Caco-2 (cell line): ENCODE results near the gene TIMM17B. TPM values are rescaled to one million over a fixed set of nuclear protein-coding genes. Genes with fewer than 3 reads are reported as not detected.

Experiments
- BruUV-seq: library from RNA; stranded (reverse); fragments of 400-500 nt; replicated peaks from 2 replicates; lab custom pipeline; 2021; lab: Mats Ljungman, UMichigan
- CTCF ChIA-PET: fragments of 300-600 bp; sonication (Branson Sonifier 250); formaldehyde crosslinking; loops from one replicate; lab custom pipeline; 2022; ENCODE audit warnings: antibody characterized with exemption; lab: Charles Lee
- POLR2A ChIA-PET: fragments of 300-600 bp; sonication (Branson Sonifier 250); formaldehyde crosslinking; loops from one replicate; lab custom pipeline; 2022; ENCODE audit warnings: antibody characterized with exemption; lab: Charles Lee
- DNase-seq, 2 experiments: peaks; one replicate each; pipeline versions ENCODE4 v3.0.0 to v3.0.0-alpha.2; 2020 to 2022
- H3K27me3 ChIP-seq: replicated peaks from 2 replicates; pipeline ENCODE4 v1.6.0; 2011; ENCODE audit warnings: low read length; ENCODE audit not compliant: control insufficient read depth, insufficient read depth
- H3K36me3 ChIP-seq: 2 replicates; pipeline ENCODE4 v1.5.1; 2011; ENCODE audit warnings: low read length; ENCODE audit not compliant: control insufficient read depth, insufficient read depth
- H3K4me1 ChIP-seq: fragments of 250-450 bp; sonication (Bioruptor Pico); 2 replicates; pipeline ENCODE4 v1.5.1; 2020; ENCODE audit warnings: mild to moderate bottlenecking
- H3K4me3 ChIP-seq: 2 replicates; pipeline ENCODE4 v1.5.1; 2011; ENCODE audit warnings: low read depth, mild to moderate bottlenecking, control low read depth, low read length
- H3K9me3 ChIP-seq: fragments of 250-450 bp; sonication (Bioruptor Pico); 2 replicates; pipeline ENCODE4 v1.5.1; 2020; ENCODE audit warnings: mild to moderate bottlenecking, moderate library complexity
- H3K27ac Mint-ChIP-seq: one replicate; pipeline ENCODE4 v1.8.0; 2022; ENCODE audit warnings: mixed read lengths; ENCODE audit not compliant: unreplicated experiment
- H3K27me3 Mint-ChIP-seq: one replicate; pipeline ENCODE4 v1.8.0; 2022; ENCODE audit warnings: mixed read lengths; ENCODE audit not compliant: insufficient read depth, unreplicated experiment
- H3K36me3 Mint-ChIP-seq: one replicate; pipeline ENCODE4 v1.8.0; 2022; ENCODE audit warnings: mild to moderate bottlenecking, mixed read lengths; ENCODE audit not compliant: insufficient read depth, unreplicated experiment
- H3K4me1 Mint-ChIP-seq: one replicate; pipeline ENCODE4 v1.8.0; 2022; ENCODE audit warnings: low read depth, mixed read lengths; ENCODE audit not compliant: unreplicated experiment
- H3K4me3 Mint-ChIP-seq: one replicate; pipeline ENCODE4 v1.8.0; 2022; ENCODE audit warnings: mild to moderate bottlenecking, moderate library complexity, mixed read lengths; ENCODE audit not compliant: unreplicated experiment
- H3K9me3 Mint-ChIP-seq: one replicate; pipeline ENCODE4 v1.8.0; 2022; ENCODE audit warnings: mixed read lengths; ENCODE audit not compliant: unreplicated experiment
- CTCF ChIP-seq, 2 experiments: fragments of 200-600 bp in 1 of 2; IDR thresholded peaks; 1 replicate in 1 of 2; 2 replicates in 1 of 2; pipeline versions ENCODE4 v1.5.1 to v1.8.0; 2011 to 2022; ENCODE audit warnings: antibody characterized with exemption in 1 of 2, control low read depth in 1 of 2, inconsistent platforms in 1 of 2, low read depth in 1 of 2, low read length in 1 of 2, mild to moderate bottlenecking in 1 of 2, moderate library complexity in 1 of 2; ENCODE audit not compliant: insufficient read depth in 1 of 2, severe bottlenecking in 1 of 2, unreplicated experiment in 1 of 2
- intact Hi-C: fragments of 100-400 bp; cut with micrococcal nuclease; formaldehyde crosslinking; loops from one replicate; pipeline ENCODE4 v1.10.0; 2022; ENCODE audit not compliant: unreplicated experiment
- total RNA-seq: library from RNA; stranded (reverse); gene quantifications from 2 replicates; pipeline ENCODE4 v1.2.3, GENCODE V29; 2022

Gene TIMM17B
- total RNA-seq, 1 experiment from 2014 or later = 90.6 TPM

- Histone ChIP-seq H3K36me3 (no peaks in the 10 kb centered on the region; the same call in 1 of the 2 replicates), H3K4me1 (no peaks in the 10 kb centered on the region), H3K9me3 (no peaks in the 10 kb centered on the region), H3K4me3 (no peak overlapping the region), H3K27me3 (no peaks in the 10 kb centered on the region)
- no peak for TF ChIP-seq CTCF (IDR thresholded peaks at IDR 0.05; ENCODE audit: insufficient read depth in 1 of 2, low read depth in 1 of 2, low read length in 1 of 2, severe bottlenecking in 1 of 2, unreplicated experiment in 1 of 2)
- peaks cover 35% of the 10 kb centered on the region for H3K36me3 Mint-ChIP-seq
- no peaks in the 10 kb centered on the region for H3K4me1 Mint-ChIP-seq
- DNase-seq = no peak
- ChIA-PET CTCF (no interaction called here), POLR2A (no interaction called here)
- no peak overlapping the region for H3K4me3 Mint-ChIP-seq
- no TSS peak for BruUV-seq
- intact Hi-C loops = no loop called here
- no peaks in the 10 kb centered on the region for H3K9me3 Mint-ChIP-seq
- no peak overlapping the region for H3K27ac Mint-ChIP-seq
- H3K27me3 Mint-ChIP-seq = no peaks in the 10 kb centered on the region
Measured at GRCh38 chrX:48935301-48935670, 37.7 kb upstream of the TIMM17B start.

GRCh38 chrX:48934581-48935300 is 37.2 kb upstream of the TIMM17B start:
- intact Hi-C loops = no loop called here
- no peaks in the 10 kb centered on the region for H3K4me1 ChIP-seq
- H3K9me3 ChIP-seq = no peaks in the 10 kb centered on the region
- H3K27me3 ChIP-seq = no peaks in the 10 kb centered on the region
- no peak for TF ChIP-seq CTCF (IDR thresholded peaks at IDR 0.05; ENCODE audit: insufficient read depth in 1 of 2, low read depth in 1 of 2, low read length in 1 of 2, severe bottlenecking in 1 of 2, unreplicated experiment in 1 of 2)
- Mint-ChIP-seq H3K9me3 (no peaks in the 10 kb centered on the region), H3K4me3 (no peak overlapping the region), H3K27me3 (no peaks in the 10 kb centered on the region), H3K4me1 (no peaks in the 10 kb centered on the region), H3K36me3 (peaks cover 39% of the 10 kb centered on the region), H3K27ac (no peak overlapping the region)
- BruUV-seq = no TSS peak
- ChIA-PET POLR2A (no interaction called here), CTCF (no interaction called here)
- DNase-seq = no peak
- no peaks in the 10 kb centered on the region; the same call in 1 of the 2 replicates for H3K36me3 ChIP-seq
- no peak overlapping the region for H3K4me3 ChIP-seq

GRCh38 chrX:48933757-48934156 is 36.2 kb upstream of the TIMM17B start:
- H3K4me3 ChIP-seq = no peak overlapping the region
- intact Hi-C loops = no loop called here
- Mint-ChIP-seq H3K27me3 (no peaks in the 10 kb centered on the region), H3K4me3 (no peak overlapping the region), H3K4me1 (no peaks in the 10 kb centered on the region), H3K27ac (no peak overlapping the region), H3K36me3 (peaks cover 35% of the 10 kb centered on the region), H3K9me3 (no peaks in the 10 kb centered on the region)
- CTCF ChIA-PET = no interaction called here
- BruUV-seq = no TSS peak
- no peaks in the 10 kb centered on the region for H3K4me1 ChIP-seq
- no peaks in the 10 kb centered on the region for H3K27me3 ChIP-seq
- DNase-seq = no peak
- no peak for TF ChIP-seq CTCF (IDR thresholded peaks at IDR 0.05; ENCODE audit: insufficient read depth in 1 of 2, low read depth in 1 of 2, low read length in 1 of 2, severe bottlenecking in 1 of 2, unreplicated experiment in 1 of 2)
- POLR2A ChIA-PET = no interaction called here
- H3K9me3 ChIP-seq = no peaks in the 10 kb centered on the region
- no peaks in the 10 kb centered on the region for H3K36me3 ChIP-seq
